Duodenal mucosa (tissue), 2 donors: ENCODE measurements around the gene FAM240A.
A peak's percentile ranks its signal among the peaks of the same experiment; 100 is the strongest.
"Not testable (repeated sequence)": the region's sequence is repeated elsewhere in the genome, so short reads cannot be mapped to it uniquely, and the experiment has no call there.

Experiments used
- H3K27ac ChIP-seq: one replicate; pipeline ENCODE4 v1.7.0; 2013; ENCODE audit warnings: low read depth, low read length
- H3K27me3 ChIP-seq, 2 donors: one replicate each; pipeline ENCODE4 v1.7.0; 2013; ENCODE audit warnings: low read length in 2 of 2, control low read depth in 1 of 2; ENCODE audit not compliant: insufficient read depth in 2 of 2, control insufficient read depth in 1 of 2
- H3K36me3 ChIP-seq, 2 donors: one replicate each; pipeline ENCODE4 v1.7.0; 2013; ENCODE audit warnings: low read length in 2 of 2, control low read depth in 1 of 2; ENCODE audit not compliant: insufficient read depth in 2 of 2, control insufficient read depth in 1 of 2
- H3K4me1 ChIP-seq, 2 donors: one replicate each; pipeline ENCODE4 v1.7.0; 2013; ENCODE audit warnings: low read length in 2 of 2, control low read depth in 1 of 2; ENCODE audit not compliant: insufficient read depth in 2 of 2, control insufficient read depth in 1 of 2
- H3K4me3 ChIP-seq, 2 donors: one replicate each; pipeline ENCODE4 v1.7.0; 2013; ENCODE audit warnings: low read length in 2 of 2, low read depth in 1 of 2
- H3K9ac ChIP-seq, 2 donors: one replicate each; pipeline ENCODE4 v1.7.0; 2013; ENCODE audit warnings: low read length in 2 of 2, low read depth in 1 of 2
- H3K9me3 ChIP-seq, 2 donors: one replicate each; pipeline ENCODE4 v1.7.0; 2013; ENCODE audit warnings: low read length in 2 of 2, control low read depth in 1 of 2; ENCODE audit not compliant: control insufficient read depth in 1 of 2

FAM240A gene

GRCh38 chr3:46575577-46576222 lies 36.6 kb upstream of the FAM240A start:
- Histone ChIP-seq H3K4me3 (no peak overlapping the region), H3K27me3 (no peaks in the 10 kb centered on the region), H3K9me3 (no peaks in the 10 kb centered on the region), H3K36me3 (no peaks in the 10 kb centered on the region), H3K27ac (no peak overlapping the region), H3K9ac (no peak overlapping the region), H3K4me1 (peaks cover 0 to 6% of the 10 kb centered on the region in 2 donors)

DNA sequence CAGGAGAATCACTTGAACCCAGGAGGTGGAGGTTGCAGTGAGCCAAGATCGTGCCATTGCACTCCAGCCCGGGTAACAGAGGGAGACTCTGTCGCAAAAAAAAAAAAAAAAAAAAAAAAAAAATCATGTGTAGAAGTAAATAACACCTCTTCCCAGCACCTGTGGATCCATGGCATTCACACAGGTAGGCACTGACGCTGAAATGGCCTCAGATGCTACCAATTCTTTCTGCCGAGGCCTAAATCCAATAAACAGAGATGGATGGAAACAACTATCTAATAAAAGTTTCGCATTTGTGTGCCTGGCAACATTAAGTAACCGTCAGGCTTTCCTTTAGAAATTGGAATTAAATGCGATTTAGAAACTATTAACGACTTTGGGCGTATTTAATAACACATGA lies 35.9 kb upstream of the FAM240A start:
- H3K4me3 ChIP-seq, result no peak overlapping the region
- H3K9ac ChIP-seq, result no peak overlapping the region
- no peaks in the 10 kb centered on the region for H3K27me3 ChIP-seq
- H3K27ac ChIP-seq, result no peak overlapping the region
- H3K36me3 ChIP-seq, result no peaks in the 10 kb centered on the region
- no peaks in the 10 kb centered on the region for H3K9me3 ChIP-seq
- peaks cover 0 to 6% of the 10 kb centered on the region in 2 donors for H3K4me1 ChIP-seq

DNA sequence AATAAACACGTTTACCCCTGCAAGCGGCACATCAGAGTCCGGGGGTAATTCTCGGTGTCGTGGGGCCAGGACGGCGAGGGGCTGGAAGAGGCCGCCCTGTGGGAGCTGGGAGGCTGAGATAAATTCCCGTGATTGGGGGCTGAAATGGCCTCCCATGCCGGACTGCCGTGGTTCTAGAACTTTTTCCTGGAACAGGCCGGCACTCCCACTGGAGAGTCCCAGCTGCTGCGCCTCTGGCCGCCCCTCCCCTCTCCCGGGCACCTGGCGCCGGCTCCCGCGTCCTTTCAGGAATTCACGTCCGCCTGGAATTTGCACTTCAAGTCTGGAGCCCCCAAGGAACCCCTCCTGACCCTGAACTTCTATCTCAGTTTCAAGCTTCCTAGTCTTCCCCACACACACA lies 35.4 kb upstream of the FAM240A start:
- H3K4me1 ChIP-seq, result peaks cover 0 to 6% of the 10 kb centered on the region in 2 donors
- H3K9ac ChIP-seq, result no peak overlapping the region
- H3K36me3 ChIP-seq, result no peaks in the 10 kb centered on the region
- no peak overlapping the region for H3K27ac ChIP-seq
- no peaks in the 10 kb centered on the region for H3K9me3 ChIP-seq
- no peak overlapping the region for H3K4me3 ChIP-seq
- H3K27me3 ChIP-seq, result no peaks in the 10 kb centered on the region

- H3K27me3 ChIP-seq, H3K36me3 ChIP-seq, H3K9me3 ChIP-seq, H3K9ac ChIP-seq, H3K4me1 ChIP-seq, H3K27ac ChIP-seq, H3K4me3 ChIP-seq: not testable (repeated sequence)
Measured at GRCh38 chr3:46577580-46578249, 34.6 kb upstream of the FAM240A start.

DNA sequence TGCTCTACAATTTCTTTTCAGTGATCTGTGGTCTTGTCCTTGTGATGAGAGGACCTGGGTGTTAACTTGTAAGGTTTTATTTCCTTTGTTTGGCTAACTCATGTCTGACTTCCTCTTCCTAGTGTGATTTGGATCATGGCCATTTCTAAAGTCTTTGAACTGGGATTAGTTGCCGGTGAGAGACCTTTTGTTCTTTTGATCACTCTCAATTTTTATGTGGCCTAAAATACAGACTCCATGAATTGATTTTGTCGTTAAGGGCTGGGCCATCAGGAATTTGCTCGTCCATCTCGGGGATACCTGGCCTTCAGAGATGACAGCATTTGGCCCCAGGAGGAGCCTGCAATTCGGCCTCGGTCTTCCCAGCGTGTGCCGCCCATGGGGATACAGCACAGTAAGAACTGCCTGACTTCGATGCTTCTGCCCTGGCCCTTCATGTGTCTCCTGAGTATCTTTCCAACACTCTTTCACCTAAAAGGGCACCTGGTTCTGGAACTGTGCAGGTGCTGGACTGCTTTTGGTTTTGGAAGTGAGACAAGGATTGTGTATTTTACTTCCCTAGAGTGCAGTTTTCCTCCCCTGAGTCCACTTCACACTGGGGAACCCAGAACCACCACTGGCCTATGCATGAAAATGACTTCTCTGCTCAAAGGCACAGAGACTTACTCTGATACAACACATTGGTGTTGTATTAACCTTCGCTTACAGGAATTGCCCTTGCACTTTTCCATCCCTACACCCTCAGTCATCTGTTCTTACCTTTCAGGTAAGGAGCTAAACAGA lies 33.2 kb upstream of the FAM240A start:
- Histone ChIP-seq H3K4me3 (no peak overlapping the region), H3K9me3 (no peaks in the 10 kb centered on the region), H3K4me1 (peaks cover 0 to 6% of the 10 kb centered on the region in 2 donors), H3K27me3 (no peaks in the 10 kb centered on the region), H3K9ac (no peak overlapping the region), H3K36me3 (no peaks in the 10 kb centered on the region), H3K27ac (no peak overlapping the region)

DNA sequence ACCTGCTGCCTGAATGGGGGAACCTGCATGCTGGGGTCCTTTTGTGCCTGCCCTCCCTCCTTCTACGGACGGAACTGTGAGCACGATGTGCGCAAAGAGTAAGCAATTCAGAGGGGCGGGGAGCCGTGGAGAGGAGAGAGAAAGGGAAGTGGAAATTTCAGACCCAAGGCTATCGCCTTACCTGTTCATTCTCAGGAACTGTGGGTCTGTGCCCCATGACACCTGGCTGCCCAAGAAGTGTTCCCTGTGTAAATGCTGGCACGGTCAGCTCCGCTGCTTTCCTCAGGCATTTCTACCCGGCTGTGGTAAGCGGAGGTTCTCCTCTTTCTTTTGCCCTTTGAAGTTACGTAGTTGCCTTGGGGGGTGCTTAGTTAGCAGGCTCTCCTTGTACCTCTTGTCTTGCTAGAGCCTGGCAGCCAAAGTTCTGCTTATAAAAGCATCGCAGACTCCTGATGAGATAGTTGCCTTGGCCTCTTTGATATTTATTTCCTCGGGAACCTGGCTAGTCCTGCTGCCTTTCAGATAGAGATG lies 32.5 kb upstream of the FAM240A start:
- Histone ChIP-seq H3K36me3 (no peaks in the 10 kb centered on the region), H3K4me3 (no peak overlapping the region), H3K9me3 (no peaks in the 10 kb centered on the region), H3K4me1 (peaks cover 0 to 6% of the 10 kb centered on the region in 2 donors), H3K9ac (no peak overlapping the region), H3K27me3 (no peaks in the 10 kb centered on the region), H3K27ac (no peak overlapping the region)

GRCh38 chr3:46580675-46581074 lies 31.6 kb upstream of the FAM240A start:
- no peaks in the 10 kb centered on the region for H3K36me3 ChIP-seq
- H3K27me3 ChIP-seq, result no peaks in the 10 kb centered on the region
- H3K4me1 ChIP-seq, result peaks cover 5 to 11% of the 10 kb centered on the region in 2 donors
- no peak overlapping the region for H3K27ac ChIP-seq
- H3K9me3 ChIP-seq, result no peaks in the 10 kb centered on the region
- no peak overlapping the region for H3K9ac ChIP-seq
- no peak overlapping the region for H3K4me3 ChIP-seq

DNA sequence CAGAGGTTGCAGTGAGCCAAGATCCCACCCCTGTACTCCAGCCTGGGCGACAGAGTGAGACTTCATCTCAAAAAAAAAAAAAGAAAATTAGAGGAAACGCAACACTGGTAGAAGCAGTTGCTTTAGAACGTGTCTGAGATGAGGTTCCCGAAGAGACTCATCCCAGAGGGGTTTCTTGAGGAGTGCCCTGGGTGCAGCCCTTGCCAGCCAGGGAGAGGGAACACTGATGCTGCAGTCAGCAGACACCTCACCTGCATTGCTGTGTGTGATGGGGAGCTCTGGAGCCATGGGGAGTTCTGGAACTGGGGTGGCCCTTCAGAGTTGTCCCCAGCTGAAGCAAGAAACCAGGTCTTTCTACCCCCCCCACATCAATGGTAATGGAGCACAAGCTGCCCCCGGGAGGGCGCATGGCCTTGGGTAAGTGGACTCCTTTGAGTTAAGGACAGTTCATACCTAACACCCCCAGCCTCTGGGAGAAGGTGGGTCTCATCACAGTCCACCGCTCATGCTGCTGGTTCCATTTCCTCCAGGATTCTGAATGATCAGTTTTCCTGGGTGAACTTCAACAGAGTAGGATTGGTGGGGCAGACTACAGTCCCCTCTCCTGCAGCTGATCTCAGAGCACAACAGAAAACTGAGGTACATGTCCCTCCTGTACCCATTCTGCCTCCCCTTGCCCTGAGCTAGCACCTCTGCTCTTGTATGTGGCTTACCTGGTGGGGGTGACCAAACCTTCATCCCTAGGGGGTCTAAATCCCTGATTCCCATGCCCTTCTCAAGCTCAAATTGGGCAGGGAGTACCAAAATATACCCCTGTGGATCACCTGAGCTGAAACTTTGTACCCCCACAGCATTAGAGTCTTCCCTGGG lies 27.5 kb upstream of the FAM240A start:
- H3K27ac ChIP-seq, result no peak overlapping the region
- H3K9me3 ChIP-seq, result no peaks in the 10 kb centered on the region
- H3K27me3 ChIP-seq, result no peaks in the 10 kb centered on the region
- no peak overlapping the region for H3K4me3 ChIP-seq
- no peak overlapping the region for H3K9ac ChIP-seq
- peaks cover 19% of the 10 kb centered on the region in 2 donors for H3K4me1 ChIP-seq
- no peaks in the 10 kb centered on the region for H3K36me3 ChIP-seq

- no peak overlapping the region for H3K9ac ChIP-seq
- H3K9me3 ChIP-seq, result no peaks in the 10 kb centered on the region
- no peak overlapping the region for H3K27ac ChIP-seq
- peaks cover 19% of the 10 kb centered on the region in 2 donors for H3K4me1 ChIP-seq
- no peaks in the 10 kb centered on the region for H3K27me3 ChIP-seq
- H3K36me3 ChIP-seq, result no peaks in the 10 kb centered on the region
- peak overlapping the region in 1 of 2 donors; percentile 36 for H3K4me3 ChIP-seq
Measured at GRCh38 chr3:46585799-46586693, 26.3 kb upstream of the FAM240A start.
